Measurements from ENCODE around the gene ECT2. TPM values are rescaled to one million over a fixed set of nuclear protein-coding genes. Genes with fewer than 3 reads are reported as not detected.

ECT2 gene
- polyA plus RNA-seq, 1 of the 3 experiments (the other 2 are of a cell fraction): 8.6 TPM

DNA sequence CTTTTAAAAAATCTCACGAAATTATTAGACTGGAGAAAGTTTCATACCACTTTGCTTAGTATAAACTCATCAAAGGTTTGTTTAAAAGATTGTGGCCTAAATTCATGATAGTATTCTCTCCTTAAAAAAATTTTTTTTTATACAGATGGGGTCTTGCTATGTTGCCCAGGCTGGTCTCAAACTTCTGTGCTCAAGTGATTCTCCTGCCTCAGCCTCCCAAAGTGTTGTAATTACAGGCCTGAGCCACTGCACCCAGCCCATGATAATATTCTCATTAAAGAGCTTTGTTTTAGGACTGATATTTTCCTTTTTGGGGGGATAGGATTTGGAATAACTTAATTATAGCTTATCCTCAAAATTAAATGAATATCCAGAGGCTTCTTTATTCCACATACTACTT, 19.9 kb downstream of the ECT2 start:
- DNase-seq: no peak
- 94% methylated on average over 1 of the region's 1 CpG for WGBS (ENCODE audit: low lambda C conversion rate)
- Histone ChIP-seq H3K27ac (ENCODE audit: low read depth in 2 of 2, low read length in 1 of 2) (no peak overlapping the region), H3K9ac (no peak overlapping the region), H3K4me1 (ENCODE audit: control insufficient read depth in 1 of 2, insufficient read depth in 2 of 2, low read depth in 1 of 2, low read length in 1 of 2) (peaks cover 0 to 7% of the 10 kb centered on the region in 2 experiments; a peak in 3 of 4 replicates), H3K9me2 (no peaks in the 10 kb centered on the region), H3K79me2 (ENCODE audit: insufficient read depth) (peaks cover 16% of the 10 kb centered on the region; the same call in 1 of the 2 replicates), H3K9me3 (no peaks in the 10 kb centered on the region), H3K4me3 (ENCODE audit: low read depth in 2 of 2, low read length in 1 of 2) (no peak overlapping the region), H3K36me3 (replicated peaks in 1 of 2; ENCODE audit: control insufficient read depth in 1 of 2, insufficient read depth in 2 of 2, low read length in 1 of 2) (peaks cover 57 to 71% of the 10 kb centered on the region in 2 experiments), H4K20me1 (ENCODE audit: insufficient read depth) (no peaks in the 10 kb centered on the region), H3F3A (replicated peaks; ENCODE audit: insufficient read depth) (peaks cover 11% of the 10 kb centered on the region), H3K27me3 (ENCODE audit: insufficient read depth) (no peaks in the 10 kb centered on the region), H2AFZ (ENCODE audit: low read depth) (no peak overlapping the region), H3K4me2 (no peak overlapping the region)
- POLR2A ChIA-PET: no interaction called here
- CTCF ChIA-PET: no interaction called here
- TF ChIP-seq TEAD4 (IDR thresholded peaks at IDR 0.05; ENCODE audit: borderline replicate concordance, insufficient read depth) (no peak), FOXM1 (IDR thresholded peaks at IDR 0.05; ENCODE audit: low read depth) (no peak), TAF1 (IDR thresholded peaks at IDR 0.05; ENCODE audit: borderline replicate concordance, low read depth, low read length) (no peak), EZH2phosphoT487 (IDR thresholded peaks at IDR 0.05; ENCODE audit: borderline replicate concordance, low read depth) (no peak), RCOR1 (IDR thresholded peaks at IDR 0.05; ENCODE audit: low read length) (no peak), MXI1 (IDR thresholded peaks at IDR 0.05; ENCODE audit: low read depth, low read length) (no peak), RFX5 (IDR thresholded peaks at IDR 0.05; ENCODE audit: low read length) (no peak), SIN3A (IDR thresholded peaks at IDR 0.05; ENCODE audit: borderline replicate concordance, low read depth, low read length) (no peak), TCF12 (IDR thresholded peaks at IDR 0.05) (no peak), EP300 (IDR thresholded peaks at IDR 0.05; ENCODE audit: borderline replicate concordance in 1 of 2, low read depth in 1 of 2, low read length in 1 of 2) (no peak), YY1 (IDR thresholded peaks at IDR 0.05; ENCODE audit: low read depth) (no peak)
- TF ChIP-seq, protein P1, sequence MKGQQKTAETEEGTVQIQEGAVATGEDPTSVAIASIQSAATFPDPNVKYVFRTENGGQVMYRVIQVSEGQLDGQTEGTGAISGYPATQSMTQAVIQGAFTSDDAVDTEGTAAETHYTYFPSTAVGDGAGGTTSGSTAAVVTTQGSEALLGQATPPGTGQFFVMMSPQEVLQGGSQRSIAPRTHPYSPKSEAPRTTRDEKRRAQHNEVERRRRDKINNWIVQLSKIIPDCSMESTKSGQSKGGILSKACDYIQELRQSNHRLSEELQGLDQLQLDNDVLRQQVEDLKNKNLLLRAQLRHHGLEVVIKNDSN (IDR thresholded peaks at IDR 0.05; ENCODE audit: borderline replicate concordance, low read depth): no peak
- TF ChIP-seq, protein P2, sequence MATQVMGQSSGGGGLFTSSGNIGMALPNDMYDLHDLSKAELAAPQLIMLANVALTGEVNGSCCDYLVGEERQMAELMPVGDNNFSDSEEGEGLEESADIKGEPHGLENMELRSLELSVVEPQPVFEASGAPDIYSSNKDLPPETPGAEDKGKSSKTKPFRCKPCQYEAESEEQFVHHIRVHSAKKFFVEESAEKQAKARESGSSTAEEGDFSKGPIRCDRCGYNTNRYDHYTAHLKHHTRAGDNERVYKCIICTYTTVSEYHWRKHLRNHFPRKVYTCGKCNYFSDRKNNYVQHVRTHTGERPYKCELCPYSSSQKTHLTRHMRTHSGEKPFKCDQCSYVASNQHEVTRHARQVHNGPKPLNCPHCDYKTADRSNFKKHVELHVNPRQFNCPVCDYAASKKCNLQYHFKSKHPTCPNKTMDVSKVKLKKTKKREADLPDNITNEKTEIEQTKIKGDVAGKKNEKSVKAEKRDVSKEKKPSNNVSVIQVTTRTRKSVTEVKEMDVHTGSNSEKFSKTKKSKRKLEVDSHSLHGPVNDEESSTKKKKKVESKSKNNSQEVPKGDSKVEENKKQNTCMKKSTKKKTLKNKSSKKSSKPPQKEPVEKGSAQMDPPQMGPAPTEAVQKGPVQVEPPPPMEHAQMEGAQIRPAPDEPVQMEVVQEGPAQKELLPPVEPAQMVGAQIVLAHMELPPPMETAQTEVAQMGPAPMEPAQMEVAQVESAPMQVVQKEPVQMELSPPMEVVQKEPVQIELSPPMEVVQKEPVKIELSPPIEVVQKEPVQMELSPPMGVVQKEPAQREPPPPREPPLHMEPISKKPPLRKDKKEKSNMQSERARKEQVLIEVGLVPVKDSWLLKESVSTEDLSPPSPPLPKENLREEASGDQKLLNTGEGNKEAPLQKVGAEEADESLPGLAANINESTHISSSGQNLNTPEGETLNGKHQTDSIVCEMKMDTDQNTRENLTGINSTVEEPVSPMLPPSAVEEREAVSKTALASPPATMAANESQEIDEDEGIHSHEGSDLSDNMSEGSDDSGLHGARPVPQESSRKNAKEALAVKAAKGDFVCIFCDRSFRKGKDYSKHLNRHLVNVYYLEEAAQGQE (IDR thresholded peaks at IDR 0.05; ENCODE audit: low read depth, low read length): no peak
- TF ChIP-seq, protein P3, sequence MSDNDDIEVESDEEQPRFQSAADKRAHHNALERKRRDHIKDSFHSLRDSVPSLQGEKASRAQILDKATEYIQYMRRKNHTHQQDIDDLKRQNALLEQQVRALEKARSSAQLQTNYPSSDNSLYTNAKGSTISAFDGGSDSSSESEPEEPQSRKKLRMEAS (IDR thresholded peaks at IDR 0.05; ENCODE audit: low read depth): no peak
- TF ChIP-seq, protein P4, sequence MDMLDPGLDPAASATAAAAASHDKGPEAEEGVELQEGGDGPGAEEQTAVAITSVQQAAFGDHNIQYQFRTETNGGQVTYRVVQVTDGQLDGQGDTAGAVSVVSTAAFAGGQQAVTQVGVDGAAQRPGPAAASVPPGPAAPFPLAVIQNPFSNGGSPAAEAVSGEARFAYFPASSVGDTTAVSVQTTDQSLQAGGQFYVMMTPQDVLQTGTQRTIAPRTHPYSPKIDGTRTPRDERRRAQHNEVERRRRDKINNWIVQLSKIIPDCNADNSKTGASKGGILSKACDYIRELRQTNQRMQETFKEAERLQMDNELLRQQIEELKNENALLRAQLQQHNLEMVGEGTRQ (IDR thresholded peaks at IDR 0.05; ENCODE audit: borderline replicate concordance, low read depth, low read length): no peak
- TF ChIP-seq, protein P5, sequence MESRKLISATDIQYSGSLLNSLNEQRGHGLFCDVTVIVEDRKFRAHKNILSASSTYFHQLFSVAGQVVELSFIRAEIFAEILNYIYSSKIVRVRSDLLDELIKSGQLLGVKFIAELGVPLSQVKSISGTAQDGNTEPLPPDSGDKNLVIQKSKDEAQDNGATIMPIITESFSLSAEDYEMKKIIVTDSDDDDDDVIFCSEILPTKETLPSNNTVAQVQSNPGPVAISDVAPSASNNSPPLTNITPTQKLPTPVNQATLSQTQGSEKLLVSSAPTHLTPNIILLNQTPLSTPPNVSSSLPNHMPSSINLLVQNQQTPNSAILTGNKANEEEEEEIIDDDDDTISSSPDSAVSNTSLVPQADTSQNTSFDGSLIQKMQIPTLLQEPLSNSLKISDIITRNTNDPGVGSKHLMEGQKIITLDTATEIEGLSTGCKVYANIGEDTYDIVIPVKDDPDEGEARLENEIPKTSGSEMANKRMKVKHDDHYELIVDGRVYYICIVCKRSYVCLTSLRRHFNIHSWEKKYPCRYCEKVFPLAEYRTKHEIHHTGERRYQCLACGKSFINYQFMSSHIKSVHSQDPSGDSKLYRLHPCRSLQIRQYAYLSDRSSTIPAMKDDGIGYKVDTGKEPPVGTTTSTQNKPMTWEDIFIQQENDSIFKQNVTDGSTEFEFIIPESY (IDR thresholded peaks at IDR 0.05; ENCODE audit: borderline replicate concordance, low read depth): no peak
- TF ChIP-seq, protein P6, sequence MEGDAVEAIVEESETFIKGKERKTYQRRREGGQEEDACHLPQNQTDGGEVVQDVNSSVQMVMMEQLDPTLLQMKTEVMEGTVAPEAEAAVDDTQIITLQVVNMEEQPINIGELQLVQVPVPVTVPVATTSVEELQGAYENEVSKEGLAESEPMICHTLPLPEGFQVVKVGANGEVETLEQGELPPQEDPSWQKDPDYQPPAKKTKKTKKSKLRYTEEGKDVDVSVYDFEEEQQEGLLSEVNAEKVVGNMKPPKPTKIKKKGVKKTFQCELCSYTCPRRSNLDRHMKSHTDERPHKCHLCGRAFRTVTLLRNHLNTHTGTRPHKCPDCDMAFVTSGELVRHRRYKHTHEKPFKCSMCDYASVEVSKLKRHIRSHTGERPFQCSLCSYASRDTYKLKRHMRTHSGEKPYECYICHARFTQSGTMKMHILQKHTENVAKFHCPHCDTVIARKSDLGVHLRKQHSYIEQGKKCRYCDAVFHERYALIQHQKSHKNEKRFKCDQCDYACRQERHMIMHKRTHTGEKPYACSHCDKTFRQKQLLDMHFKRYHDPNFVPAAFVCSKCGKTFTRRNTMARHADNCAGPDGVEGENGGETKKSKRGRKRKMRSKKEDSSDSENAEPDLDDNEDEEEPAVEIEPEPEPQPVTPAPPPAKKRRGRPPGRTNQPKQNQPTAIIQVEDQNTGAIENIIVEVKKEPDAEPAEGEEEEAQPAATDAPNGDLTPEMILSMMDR (IDR thresholded peaks at IDR 0.05): no peak
- TF ChIP-seq, protein P7, sequence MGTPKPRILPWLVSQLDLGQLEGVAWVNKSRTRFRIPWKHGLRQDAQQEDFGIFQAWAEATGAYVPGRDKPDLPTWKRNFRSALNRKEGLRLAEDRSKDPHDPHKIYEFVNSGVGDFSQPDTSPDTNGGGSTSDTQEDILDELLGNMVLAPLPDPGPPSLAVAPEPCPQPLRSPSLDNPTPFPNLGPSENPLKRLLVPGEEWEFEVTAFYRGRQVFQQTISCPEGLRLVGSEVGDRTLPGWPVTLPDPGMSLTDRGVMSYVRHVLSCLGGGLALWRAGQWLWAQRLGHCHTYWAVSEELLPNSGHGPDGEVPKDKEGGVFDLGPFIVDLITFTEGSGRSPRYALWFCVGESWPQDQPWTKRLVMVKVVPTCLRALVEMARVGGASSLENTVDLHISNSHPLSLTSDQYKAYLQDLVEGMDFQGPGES (IDR thresholded peaks at IDR 0.05; ENCODE audit: low read depth, low read length): no peak
